ENCODE results near the gene ITIH3.

DNA sequence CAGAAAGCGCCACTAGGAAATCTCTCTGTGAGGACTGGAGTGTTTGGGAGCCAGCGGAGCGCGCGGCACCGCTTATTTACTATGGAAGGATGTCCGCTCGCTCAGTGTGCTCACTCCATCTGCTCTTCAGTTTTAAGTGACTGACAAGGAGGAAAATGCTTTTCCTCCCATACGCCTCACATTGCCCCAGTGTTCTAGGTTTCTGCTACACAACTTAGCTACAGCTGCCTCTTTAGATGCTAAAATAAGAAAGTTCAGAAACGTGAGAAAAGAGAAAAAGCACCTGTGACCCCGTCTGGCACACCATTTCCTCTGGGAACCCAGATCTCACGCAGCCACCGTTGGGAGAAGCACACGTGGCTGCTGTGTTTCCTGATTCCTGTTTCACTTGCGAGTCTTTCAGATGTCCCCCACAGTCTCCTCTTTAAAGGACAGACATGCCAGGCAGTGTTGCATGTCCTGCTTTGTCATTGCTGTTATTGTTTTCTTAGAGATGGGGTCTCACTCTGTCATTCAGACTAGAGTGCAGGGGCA is 51.9 kb downstream of the ITIH3 start:
- TF ChIP-seq, protein P1, sequence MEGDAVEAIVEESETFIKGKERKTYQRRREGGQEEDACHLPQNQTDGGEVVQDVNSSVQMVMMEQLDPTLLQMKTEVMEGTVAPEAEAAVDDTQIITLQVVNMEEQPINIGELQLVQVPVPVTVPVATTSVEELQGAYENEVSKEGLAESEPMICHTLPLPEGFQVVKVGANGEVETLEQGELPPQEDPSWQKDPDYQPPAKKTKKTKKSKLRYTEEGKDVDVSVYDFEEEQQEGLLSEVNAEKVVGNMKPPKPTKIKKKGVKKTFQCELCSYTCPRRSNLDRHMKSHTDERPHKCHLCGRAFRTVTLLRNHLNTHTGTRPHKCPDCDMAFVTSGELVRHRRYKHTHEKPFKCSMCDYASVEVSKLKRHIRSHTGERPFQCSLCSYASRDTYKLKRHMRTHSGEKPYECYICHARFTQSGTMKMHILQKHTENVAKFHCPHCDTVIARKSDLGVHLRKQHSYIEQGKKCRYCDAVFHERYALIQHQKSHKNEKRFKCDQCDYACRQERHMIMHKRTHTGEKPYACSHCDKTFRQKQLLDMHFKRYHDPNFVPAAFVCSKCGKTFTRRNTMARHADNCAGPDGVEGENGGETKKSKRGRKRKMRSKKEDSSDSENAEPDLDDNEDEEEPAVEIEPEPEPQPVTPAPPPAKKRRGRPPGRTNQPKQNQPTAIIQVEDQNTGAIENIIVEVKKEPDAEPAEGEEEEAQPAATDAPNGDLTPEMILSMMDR (IDR thresholded peaks at IDR 0.05) = no peak
- no peak for TF ChIP-seq POLR2A (IDR thresholded peaks at IDR 0.05)

All from Peyer's patch (tissue), 4 donors.